ENCODE results near the gene PAX4. TPM values are rescaled to one million over a fixed set of nuclear protein-coding genes. Genes with fewer than 3 reads are reported as not detected.

The PAX4 gene, protein sequence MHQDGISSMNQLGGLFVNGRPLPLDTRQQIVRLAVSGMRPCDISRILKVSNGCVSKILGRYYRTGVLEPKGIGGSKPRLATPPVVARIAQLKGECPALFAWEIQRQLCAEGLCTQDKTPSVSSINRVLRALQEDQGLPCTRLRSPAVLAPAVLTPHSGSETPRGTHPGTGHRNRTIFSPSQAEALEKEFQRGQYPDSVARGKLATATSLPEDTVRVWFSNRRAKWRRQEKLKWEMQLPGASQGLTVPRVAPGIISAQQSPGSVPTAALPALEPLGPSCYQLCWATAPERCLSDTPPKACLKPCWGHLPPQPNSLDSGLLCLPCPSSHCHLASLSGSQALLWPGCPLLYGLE
- not detected in 2 replicates for total RNA-seq (2021)
- long read RNA-seq = 0 reads

DNA sequence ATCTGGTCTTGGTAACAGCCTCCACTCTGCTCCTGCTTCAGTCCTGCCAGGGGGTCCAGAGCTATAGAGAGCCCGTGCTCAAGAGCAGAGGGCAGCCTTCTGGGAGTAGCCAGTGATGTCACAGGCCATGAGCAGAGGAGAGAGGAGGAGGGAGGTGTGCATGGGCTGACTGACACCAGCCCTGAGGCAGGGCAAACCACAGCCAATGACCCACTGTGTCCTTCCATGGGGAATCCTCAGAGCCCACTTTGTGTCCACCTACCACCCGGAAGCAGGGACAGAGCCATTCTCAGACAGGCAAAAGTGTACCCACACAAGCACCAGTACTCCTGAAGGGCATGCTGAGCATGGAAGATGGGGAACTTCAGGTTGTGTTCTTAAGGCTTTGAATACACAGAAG lies at the start of gene PAX4:
Gene PAX4 (minus strand): TSS at position 101 of the 400 bp plus-strand sequence. CDS start 2,214 bp downstream, outside the sequence.
- Mint-ChIP-seq H3K9me3 (no peaks in the 10 kb centered on the region), H3K4me3 (no peak within 1 kb of the TSS; a peak in 1 of 5 replicates), H3K4me1 (peaks cover 20% of the 10 kb centered on the region in 2 experiments), H3K27ac (no peak within 1 kb of the TSS), H3K27me3 (ENCODE audit: low read depth) (peaks cover 95% of the 10 kb centered on the region), H3K36me3 (ENCODE audit: insufficient read depth in 1 of 3, low read depth in 3 of 3) (no peaks in the 10 kb centered on the region; a peak in 1 of 7 replicates)
- Histone ChIP-seq H2AFZ (ENCODE audit: low read length) (no peak within 1 kb of the TSS), H3K4me1 (ENCODE audit: insufficient read depth, low read length) (no peaks in the 10 kb centered on the region), H3K27ac (ENCODE audit: insufficient read length, low read depth, low read length) (no peak within 1 kb of the TSS), H3K79me2 (ENCODE audit: insufficient read depth, low read length) (no peaks in the 10 kb centered on the region), H3K23me2 (ENCODE audit: insufficient read length, low read depth, low read length, poor library complexity, severe bottlenecking) (peaks cover 16% of the 10 kb centered on the region), H2BK5ac (ENCODE audit: insufficient read length, low read length) (no peak within 1 kb of the TSS), H3K9ac (ENCODE audit: extremely low read depth, insufficient read length, low read length) (no peak within 1 kb of the TSS), H3K56ac (ENCODE audit: insufficient read length, low read depth, low read length) (no peak within 1 kb of the TSS), H3K18ac (ENCODE audit: insufficient read length, low read depth, low read length) (no peak within 1 kb of the TSS), H2BK120ac (ENCODE audit: low read depth, low read length, poor library complexity, severe bottlenecking) (no peak within 1 kb of the TSS), H3K4me2 (ENCODE audit: insufficient read depth, insufficient read length, low read length) (no peak within 1 kb of the TSS), H2BK12ac (ENCODE audit: insufficient read length, low read depth, low read length) (no peak within 1 kb of the TSS), H3K27me3 (ENCODE audit: insufficient read depth, low read length) (peaks cover 20% of the 10 kb centered on the region), H4K5ac (ENCODE audit: insufficient read length, low read depth, low read length) (no peak within 1 kb of the TSS), H3K9me3 (ENCODE audit: control insufficient read depth, low read depth, low read length) (no peaks in the 10 kb centered on the region), H2BK20ac (ENCODE audit: low read depth, low read length, poor library complexity, severe bottlenecking) (no peak within 1 kb of the TSS), H4K8ac (replicated peaks; ENCODE audit: insufficient read length, low read depth, low read length) (no peak within 1 kb of the TSS), H3K14ac (ENCODE audit: insufficient read depth, low read length) (no peak within 1 kb of the TSS), H3K23ac (ENCODE audit: insufficient read length, low read depth, low read length) (no peak within 1 kb of the TSS), H3K4ac (ENCODE audit: low read depth, low read length) (no peak within 1 kb of the TSS), H3T11ph (ENCODE audit: low read length) (no peak within 1 kb of the TSS), H4K20me1 (ENCODE audit: control insufficient read depth, insufficient read depth, insufficient read length) (no peaks in the 10 kb centered on the region), H4K91ac (ENCODE audit: insufficient read length, low read depth, low read length) (no peak within 1 kb of the TSS), H2BK15ac (ENCODE audit: low read depth, low read length) (no peak within 1 kb of the TSS), H3K79me1 (ENCODE audit: insufficient read depth, low read depth, low read length, poor library complexity, severe bottlenecking) (no peaks in the 10 kb centered on the region), H2AK5ac (ENCODE audit: insufficient read length, low read length) (no peak within 1 kb of the TSS)
- DNase-seq = no peak
- TF ChIP-seq, protein P1, sequence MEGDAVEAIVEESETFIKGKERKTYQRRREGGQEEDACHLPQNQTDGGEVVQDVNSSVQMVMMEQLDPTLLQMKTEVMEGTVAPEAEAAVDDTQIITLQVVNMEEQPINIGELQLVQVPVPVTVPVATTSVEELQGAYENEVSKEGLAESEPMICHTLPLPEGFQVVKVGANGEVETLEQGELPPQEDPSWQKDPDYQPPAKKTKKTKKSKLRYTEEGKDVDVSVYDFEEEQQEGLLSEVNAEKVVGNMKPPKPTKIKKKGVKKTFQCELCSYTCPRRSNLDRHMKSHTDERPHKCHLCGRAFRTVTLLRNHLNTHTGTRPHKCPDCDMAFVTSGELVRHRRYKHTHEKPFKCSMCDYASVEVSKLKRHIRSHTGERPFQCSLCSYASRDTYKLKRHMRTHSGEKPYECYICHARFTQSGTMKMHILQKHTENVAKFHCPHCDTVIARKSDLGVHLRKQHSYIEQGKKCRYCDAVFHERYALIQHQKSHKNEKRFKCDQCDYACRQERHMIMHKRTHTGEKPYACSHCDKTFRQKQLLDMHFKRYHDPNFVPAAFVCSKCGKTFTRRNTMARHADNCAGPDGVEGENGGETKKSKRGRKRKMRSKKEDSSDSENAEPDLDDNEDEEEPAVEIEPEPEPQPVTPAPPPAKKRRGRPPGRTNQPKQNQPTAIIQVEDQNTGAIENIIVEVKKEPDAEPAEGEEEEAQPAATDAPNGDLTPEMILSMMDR (conservative IDR thresholded peaks at IDR 0.05) = no peak
- WGBS (ENCODE audit: extremely low coverage, insufficient read length, low lambda C conversion rate) = no CpG with 5 or more reads among the region's 2 CpGs
